Activated CD8-positive, alpha-beta memory T cell treated with anti-CD3 and anti-CD28 coated beads for 1 hour (primary cell): ENCODE data around the gene FGG.

Experiments
- DNase-seq, 2 donors: peaks; one replicate each; pipeline ENCODE4 v3.0.0-alpha.2; 2020; ENCODE audit warnings: low read depth in 1 of 2; ENCODE audit errors: extremely low read depth in 1 of 2

Gene FGG

GRCh38 chr4:154612472-154613414 is at the start of gene FGG:
Gene FGG, minus strand, starts transcription at chr4:154612656. Its CDS starts 47 bp downstream, at chr4:154612609.
- no peak for DNase-seq

DNA sequence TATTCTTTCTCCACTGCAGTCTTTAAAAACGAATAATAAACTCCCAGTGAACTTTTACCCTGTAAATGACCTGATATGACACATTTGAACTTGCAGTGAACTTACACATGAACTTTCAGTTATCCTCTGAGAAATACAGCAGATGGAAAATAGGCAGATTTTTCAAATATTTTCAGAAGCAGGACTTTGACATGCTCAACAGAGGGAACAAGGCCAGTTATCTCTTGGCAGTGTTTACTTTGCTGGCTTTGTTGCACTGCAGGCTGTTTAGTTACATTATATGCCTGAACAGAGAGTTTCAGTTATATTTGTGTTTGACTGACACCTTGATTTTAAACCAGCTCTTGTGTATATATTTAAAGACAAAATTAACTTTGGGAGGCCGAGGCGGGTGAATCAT is 47.6 kb upstream of the FGG start:
- no peak for DNase-seq

GRCh38 chr4:154658680-154659405 is 46.4 kb upstream of the FGG start:
- DNase-seq = no peak

DNA sequence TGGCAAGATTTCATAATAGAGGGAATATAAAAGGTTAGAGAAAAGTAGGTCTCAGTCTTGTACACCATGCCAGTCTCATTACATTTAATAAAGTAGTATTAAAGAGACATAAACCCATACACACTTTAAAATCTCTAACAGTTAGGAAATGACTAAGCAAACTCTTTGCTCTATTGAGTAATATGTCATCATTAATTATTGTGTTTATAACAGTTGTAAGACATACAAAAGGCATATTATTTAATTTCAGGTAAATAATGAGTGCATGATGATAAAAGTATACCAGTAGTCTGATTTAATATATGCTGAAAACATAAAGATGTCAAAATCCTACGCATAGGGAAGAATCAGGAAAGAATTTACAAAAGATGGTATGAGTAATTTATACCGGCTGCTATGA is 31.0 kb upstream of the FGG start:
- no peak for DNase-seq

DNA sequence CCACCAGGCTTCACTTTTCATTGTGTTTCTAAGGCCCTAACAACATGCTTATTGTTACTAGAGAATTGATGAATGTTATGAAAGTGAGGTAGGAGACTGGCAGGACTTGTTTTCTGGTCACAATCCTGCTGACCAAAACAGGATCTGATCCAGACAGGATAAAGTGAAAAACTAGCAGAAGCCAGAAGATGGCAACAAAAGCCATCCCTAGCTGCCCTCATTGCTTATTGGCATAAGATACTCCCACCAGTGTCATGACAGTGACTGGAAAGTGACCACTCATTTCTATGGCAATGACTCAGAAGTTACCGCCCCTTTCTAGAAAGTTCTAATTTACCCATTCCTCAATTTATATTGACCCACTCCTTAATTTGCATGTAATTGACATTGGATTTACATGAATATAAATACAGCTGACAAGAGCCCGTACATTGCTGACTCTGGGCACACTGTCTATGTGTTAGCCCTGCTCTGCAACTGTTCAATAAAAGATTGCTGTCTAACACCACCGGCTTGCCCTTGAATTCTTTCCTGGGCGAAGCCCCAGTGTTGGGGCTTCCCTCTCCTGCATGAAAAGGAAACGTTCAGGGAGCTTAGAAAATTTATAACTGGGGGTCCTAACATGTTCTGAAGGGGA is 30.0 kb upstream of the FGG start:
- no peak for DNase-seq

DNA sequence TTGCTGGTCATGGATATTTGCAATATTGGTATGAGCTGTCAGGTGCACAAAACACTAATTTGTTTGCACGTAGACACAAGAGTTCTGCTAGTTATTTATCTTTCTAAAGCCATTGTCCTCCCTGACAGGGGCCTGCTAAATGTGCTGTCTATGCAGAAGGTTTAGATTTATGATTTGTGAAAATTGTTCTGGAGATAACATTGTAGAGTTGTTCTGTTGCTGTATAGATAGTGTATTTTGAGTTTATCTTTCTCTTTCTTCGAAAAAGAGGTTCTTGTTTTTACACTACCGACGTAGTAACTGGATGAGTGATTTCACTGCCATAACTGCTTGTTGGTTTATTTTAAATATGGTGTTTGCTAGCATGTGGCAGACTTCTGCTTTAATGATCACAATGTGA is 28.5 kb upstream of the FGG start:
- DNase-seq = no peak

DNA sequence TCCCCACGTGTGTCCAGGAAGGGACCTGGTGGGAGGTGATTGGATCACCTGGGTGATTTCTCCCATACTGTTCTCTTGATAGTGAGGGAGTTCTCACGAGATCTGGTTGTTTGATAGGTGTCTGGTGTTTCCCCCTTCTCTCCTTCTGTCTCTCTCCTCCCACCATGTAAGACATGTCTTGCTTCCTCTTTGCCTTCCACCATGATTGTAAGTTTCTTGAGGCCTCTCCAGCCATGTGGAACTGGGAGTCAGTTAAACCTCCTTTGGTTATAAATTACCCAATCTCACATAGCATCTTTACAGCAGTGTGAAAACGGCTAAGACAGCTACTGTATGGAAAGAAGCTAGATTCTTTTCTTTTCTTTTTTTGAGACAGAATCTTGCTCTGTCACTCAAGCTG is 21.6 kb upstream of the FGG start:
- no peak for DNase-seq

DNA sequence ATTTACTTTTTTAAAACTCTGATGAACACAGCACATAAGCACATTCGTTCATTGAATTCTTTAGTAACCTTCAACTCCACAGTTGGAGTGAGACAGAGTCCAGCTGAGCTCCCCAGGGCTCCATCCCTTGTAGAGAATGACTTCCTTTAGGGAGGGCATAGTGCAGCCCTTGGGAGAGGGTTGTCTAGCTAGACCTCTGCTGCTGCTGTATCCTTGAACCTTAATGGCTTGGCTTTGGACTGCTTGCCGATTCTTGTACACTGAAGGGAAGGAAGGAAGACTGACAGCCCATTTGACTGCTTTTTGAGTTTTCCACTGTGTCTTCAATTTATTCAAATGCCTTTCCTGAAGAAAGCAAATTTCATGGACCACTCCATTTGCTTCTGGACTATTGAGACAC is 19.4 kb upstream of the FGG start:
- no peak for DNase-seq

DNA sequence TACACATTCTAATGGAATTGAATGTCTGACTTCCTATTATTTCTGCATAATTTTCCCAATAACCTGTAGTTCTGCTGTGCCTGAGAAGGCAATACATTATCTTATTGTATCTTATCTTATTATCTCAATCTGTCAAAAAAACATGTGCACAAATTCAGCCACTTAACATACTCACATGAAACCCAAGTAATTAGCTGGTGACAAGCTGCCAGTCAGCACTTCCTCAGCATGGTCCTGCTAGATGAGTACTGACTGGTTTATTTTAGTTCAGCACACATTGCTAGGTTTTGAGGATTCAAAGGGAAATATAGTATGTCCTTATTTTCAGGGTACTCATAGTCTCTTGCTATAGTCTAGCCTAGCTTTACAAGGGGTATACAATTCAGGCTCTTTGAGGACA is 17.9 kb upstream of the FGG start:
- no peak for DNase-seq

DNA sequence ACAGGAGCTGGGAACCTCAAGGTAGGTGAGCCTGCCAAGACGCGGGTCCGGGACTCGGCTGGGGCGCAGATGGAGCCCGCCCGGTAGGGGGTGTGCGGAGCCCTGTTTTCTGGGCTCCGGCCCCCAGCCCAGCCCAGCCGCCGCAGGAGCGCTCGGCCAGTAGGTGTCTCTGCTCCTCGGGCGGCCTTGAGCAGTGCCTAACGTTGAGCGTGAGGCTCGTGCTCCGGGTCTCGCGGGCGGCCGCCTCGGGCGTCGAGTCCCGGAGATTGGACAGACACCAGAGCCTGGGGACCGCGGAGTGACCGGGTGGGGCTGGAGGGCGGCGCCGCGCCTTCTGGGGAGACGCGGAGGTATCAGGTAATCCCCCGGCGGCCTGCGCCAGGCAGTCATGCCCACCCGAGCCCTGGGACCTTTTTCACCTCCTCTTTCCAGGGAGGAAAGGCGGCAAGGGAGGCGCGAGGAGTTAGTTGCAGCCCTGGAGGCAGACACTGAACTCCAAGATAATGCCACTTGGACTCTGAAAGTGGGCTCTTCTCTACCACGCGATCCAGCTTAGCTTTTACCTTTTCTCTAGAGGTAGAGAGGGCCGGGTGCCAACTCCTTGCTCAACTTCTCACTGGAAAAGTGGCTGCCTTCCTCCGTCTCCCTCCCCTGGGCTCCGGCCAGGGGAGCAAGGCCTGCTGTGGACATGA is 14.5 kb upstream of the FGG start:
- no peak for DNase-seq

DNA sequence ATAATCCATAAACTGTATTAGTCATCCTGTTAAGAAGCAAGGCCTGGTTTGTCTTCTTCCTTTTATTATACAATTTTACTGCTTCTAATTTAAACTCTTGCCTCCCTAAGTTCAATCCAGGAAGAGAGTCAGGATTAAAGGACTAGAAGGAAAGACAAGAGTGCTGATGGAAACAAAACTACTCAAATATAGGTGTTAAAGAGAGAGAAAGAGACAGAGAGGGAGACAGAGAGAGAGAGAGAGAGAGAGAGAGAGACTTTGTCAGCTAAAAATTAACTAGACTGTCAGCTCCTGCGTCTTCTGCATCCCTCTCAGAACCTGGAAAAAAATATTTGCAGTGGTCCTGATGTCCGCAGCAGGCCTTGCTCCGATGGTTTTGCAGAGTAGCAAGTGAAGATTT is 13.5 kb upstream of the FGG start:
- DNase-seq = no peak

- DNase-seq = no peak
These were observed 11.5 kb upstream of the FGG start for GRCh38 chr4:154623995-154624394.

DNA sequence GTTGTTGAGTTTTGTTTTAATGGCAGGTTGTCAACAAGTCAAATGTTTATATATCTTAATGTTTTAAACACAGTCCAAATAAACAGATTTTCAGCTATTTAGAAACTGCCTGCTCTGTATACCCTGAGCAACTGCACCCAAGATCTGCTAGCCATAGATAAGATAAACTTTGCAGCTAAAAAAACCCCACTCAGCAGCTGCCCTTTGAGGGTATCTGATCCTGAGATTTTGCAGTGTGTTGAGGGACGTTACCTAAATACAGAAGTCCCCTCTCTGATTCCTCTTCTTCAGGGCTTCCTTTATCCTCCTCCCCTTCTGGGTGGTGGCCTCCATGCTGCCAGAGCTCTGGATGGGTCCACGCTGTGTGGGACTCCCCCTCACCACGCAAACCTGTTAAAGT is 11.0 kb upstream of the FGG start:
- DNase-seq = no peak

GRCh38 chr4:154622598-154622997 is 10.1 kb upstream of the FGG start:
- DNase-seq = no peak

GRCh38 chr4:154620111-154620510 is 7.7 kb upstream of the FGG start:
- DNase-seq = no peak

GRCh38 chr4:154618708-154619315 is 6.4 kb upstream of the FGG start:
- no peak for DNase-seq

- DNase-seq = no peak
These were observed 5.4 kb upstream of the FGG start for GRCh38 chr4:154617820-154618317.

DNA sequence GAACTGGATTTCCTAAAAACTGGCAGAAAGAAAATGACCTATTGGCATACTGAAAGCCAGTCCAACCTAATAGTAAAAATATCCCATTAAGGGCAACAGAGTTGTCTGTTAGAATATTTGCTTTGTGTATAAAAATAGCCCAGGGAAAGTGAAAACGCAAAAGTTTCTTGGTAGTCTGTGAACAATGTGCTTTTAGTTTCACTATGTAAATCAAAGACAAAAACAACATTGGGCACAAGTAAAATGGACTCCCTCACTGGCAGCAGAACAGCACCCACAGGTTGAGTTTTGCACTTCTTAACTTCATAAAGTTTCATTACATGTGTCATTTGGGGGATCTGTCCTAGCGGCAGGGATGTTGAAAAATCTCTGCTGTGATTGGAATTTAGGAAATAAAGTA is 4.3 kb upstream of the FGG start:
- DNase-seq = no peak

DNA sequence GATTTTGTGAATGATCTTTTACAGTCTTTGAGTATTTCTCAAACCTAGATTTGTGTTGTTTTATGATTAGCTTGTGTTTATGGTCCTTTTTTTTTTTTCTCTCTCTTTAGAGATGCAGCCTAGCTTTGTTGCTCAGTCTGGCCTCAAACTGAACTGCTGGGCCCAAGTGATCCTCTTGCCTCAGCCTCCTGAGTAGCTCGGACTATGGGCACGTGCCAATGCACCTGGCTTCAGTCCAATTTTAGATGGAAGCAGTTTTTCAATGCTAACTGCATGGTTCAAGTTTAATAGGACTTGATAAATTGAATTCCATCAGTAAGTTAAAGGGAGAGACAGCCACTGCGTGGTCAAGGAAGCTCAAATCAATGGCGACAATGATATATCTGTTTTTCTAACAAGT is 3.8 kb upstream of the FGG start:
- DNase-seq = no peak

DNA sequence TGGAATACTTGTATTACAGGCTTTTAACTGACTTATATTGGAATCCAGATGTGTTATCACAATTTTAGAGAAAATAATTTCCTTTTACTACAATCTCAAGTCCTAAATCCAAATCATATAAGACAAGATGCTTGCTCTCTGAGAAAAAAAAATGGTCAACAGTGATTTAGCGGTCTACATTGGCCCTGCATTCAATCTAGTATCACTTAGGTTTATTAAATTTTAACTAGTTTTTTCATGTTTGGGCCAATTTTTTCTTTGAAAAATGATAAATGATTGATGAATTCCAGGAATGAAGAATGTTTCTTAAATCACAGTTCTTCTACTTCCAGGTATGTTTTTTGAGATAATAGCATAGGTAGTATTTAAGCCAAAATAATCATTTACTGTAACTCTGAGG is 2.8 kb upstream of the FGG start:
- DNase-seq = no peak

DNA sequence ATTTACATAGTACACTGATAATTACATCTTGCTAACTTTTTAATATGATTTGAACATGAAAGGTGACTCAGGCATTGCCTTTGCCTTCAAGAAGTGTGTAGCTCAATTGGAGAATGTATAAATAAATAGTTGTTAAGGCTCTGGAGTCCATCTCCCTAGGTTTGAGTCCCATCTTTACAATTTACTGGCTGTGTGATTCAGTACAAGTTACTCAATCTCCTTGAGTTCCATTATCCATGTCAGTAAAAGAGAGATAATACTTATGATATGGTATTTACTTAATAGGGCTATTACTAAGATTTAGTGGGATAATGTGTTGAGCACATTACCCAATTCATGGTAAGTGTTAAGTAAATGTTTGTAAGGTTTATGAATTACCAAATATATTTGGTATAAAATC is 1.9 kb upstream of the FGG start:
- DNase-seq = no peak
